Calu3 (cell line): ENCODE data around the gene NCKAP5L. TPM values are rescaled to one million over a fixed set of nuclear protein-coding genes. Genes with fewer than 3 reads are reported as not detected.
"Not testable (repeated sequence)": the region's sequence is repeated elsewhere in the genome, so short reads cannot be mapped to it uniquely, and the experiment has no call there.

ENCODE experiments used
- BruUV-seq: library from RNA; stranded (reverse); fragments of 400-500 nt; replicated peaks from 2 replicates; lab custom pipeline; 2021; lab: Mats Ljungman, UMichigan
- CTCF ChIA-PET: fragments of 300-600 bp; sonication (Branson Sonifier 250); formaldehyde crosslinking; loops from one replicate; lab custom pipeline; 2022; ENCODE audit warnings: antibody characterized with exemption; lab: Charles Lee
- DNase-seq: peaks from one replicate; pipeline ENCODE4 v3.0.0; 2022
- H3K27ac Mint-ChIP-seq: one replicate; pipeline ENCODE4 v1.8.0; 2022; ENCODE audit warnings: mixed read lengths; ENCODE audit not compliant: unreplicated experiment
- H3K27me3 Mint-ChIP-seq: one replicate; pipeline ENCODE4 v1.8.0; 2022; ENCODE audit warnings: mixed read lengths; ENCODE audit not compliant: unreplicated experiment
- H3K36me3 Mint-ChIP-seq: one replicate; pipeline ENCODE4 v1.8.0; 2022; ENCODE audit warnings: mild to moderate bottlenecking, moderate library complexity, mixed read lengths; ENCODE audit not compliant: insufficient read depth, unreplicated experiment
- H3K4me1 Mint-ChIP-seq: one replicate; pipeline ENCODE4 v1.8.0; 2022; ENCODE audit warnings: mild to moderate bottlenecking, low read depth, mixed read lengths; ENCODE audit not compliant: unreplicated experiment
- H3K4me3 Mint-ChIP-seq: one replicate; pipeline ENCODE4 v1.8.0; 2022; ENCODE audit warnings: mild to moderate bottlenecking, low read depth, moderate library complexity, mixed read lengths; ENCODE audit not compliant: unreplicated experiment
- H3K9me3 Mint-ChIP-seq: one replicate; pipeline ENCODE4 v1.8.0; 2022; ENCODE audit warnings: low read depth, mixed read lengths; ENCODE audit not compliant: unreplicated experiment
- intact Hi-C: fragments of 100-400 bp; cut with micrococcal nuclease; formaldehyde crosslinking; loops from one replicate; pipeline ENCODE4 v1.10.0; 2022; ENCODE audit not compliant: unreplicated experiment
- total RNA-seq: library from RNA; stranded (reverse); gene quantifications from 2 replicates; pipeline ENCODE4 v1.2.3, GENCODE V29; 2022
- TF ChIP-seq, protein P1 (sequence below): fragments of 200-600 bp; IDR thresholded peaks from one replicate; pipeline ENCODE4 v1.8.0; 2022; ENCODE audit warnings: antibody characterized with exemption; ENCODE audit not compliant: unreplicated experiment

NCKAP5L gene
- total RNA-seq, 1 experiment from 2014 or later = 10.0 TPM

DNA sequence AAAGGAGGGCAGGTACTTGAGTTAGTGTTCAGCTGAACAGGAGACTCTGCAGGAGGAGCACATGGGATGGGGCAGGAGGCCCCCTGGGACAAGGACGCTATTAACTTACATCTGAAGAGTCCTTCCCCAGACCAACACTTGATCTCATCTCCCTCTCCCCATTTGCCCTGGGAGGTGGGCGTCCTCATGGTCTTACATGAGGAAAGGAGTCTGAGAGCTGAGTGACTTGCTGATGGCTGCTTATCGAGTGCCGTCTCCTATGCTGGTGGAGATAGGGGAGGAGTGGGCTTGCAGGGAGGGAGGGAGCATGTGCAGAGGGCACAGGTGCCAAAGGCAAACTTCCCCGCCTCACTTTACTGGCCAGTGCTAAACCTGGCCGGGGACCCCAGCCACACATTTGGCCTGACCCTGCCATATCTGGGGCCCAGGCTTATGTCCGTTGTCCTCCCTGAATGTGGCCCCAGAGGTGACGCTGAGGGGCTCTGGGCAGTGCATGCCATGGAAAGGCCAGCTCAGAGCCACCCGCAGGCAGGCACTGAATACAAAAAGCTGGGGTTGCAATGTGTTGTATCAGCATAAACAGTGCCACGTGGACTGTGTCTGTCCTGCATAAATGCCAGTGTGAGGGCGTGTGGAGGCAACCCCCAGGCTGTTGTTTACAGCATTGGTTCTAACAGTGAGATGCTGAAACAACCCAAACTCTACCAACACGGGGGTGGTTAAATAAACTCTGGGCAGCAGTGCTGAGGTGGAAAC is 46.1 kb upstream of the NCKAP5L start:
- DNase-seq = no peak
- Mint-ChIP-seq H3K27ac (no peak overlapping the region), H3K9me3 (peaks cover 4% of the 10 kb centered on the region), H3K36me3 (no peaks in the 10 kb centered on the region), H3K27me3 (no peaks in the 10 kb centered on the region), H3K4me3 (no peak overlapping the region), H3K4me1 (no peaks in the 10 kb centered on the region)
- CTCF ChIA-PET = interaction anchor here (0.5 kb wide), 1 partner anchor 806 kb away, joined by 9 read pairs; no protein-coding TSS in a partner anchor
- TF ChIP-seq, protein P1, sequence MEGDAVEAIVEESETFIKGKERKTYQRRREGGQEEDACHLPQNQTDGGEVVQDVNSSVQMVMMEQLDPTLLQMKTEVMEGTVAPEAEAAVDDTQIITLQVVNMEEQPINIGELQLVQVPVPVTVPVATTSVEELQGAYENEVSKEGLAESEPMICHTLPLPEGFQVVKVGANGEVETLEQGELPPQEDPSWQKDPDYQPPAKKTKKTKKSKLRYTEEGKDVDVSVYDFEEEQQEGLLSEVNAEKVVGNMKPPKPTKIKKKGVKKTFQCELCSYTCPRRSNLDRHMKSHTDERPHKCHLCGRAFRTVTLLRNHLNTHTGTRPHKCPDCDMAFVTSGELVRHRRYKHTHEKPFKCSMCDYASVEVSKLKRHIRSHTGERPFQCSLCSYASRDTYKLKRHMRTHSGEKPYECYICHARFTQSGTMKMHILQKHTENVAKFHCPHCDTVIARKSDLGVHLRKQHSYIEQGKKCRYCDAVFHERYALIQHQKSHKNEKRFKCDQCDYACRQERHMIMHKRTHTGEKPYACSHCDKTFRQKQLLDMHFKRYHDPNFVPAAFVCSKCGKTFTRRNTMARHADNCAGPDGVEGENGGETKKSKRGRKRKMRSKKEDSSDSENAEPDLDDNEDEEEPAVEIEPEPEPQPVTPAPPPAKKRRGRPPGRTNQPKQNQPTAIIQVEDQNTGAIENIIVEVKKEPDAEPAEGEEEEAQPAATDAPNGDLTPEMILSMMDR = no peak
- intact Hi-C loops = no loop called here
- no TSS peak for BruUV-seq

DNA sequence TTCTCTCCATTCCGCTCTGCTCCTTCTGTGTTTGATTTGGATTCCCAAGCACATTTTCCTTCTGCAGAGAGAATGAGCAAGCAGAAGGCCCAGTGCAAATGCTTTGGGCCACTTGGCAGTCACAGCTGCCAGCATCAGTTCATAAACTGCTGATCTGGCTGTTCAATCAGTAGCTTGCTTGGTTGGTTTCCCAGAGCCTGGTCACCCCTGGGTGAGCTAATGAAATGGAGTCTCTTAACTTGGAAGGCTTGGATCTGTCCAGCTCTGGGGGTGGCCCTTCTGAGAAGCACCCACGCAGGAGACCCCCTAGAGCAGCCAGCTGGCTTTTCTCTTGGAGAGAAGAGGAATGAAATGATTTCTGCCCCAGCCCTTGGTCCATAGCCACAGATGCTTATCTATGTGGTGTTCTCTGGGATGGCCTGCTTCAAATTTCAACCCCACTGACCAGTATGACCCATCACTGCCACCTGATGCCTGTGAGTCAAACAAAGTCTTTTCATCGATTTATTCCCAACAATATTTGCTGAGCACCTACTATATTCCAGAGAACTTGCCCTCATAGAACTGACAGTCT is 45.2 kb upstream of the NCKAP5L start:
- CTCF ChIA-PET = interaction anchor here (0.6 kb wide), 1 partner anchor 1015 kb away, joined by 6 read pairs; no protein-coding TSS in a partner anchor

DNA sequence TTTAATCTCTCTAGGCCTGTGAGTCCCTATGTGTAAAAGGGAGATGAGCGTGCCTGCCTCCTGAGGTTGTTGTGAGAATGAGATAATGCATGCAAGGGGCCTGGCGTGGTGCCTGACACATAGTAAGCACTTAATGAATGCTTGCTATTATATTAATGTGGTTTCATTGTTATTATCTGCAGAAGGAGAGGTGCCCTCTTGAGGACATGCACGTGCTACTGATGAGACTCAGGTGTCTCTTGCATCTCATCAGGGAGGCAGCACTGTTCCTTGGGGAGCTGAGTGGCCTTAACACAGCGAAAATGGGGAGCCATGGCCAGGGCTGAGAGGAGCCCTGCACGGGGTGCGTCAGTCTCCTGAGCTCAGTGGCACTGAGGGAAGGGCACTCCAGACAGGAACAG is 44.6 kb upstream of the NCKAP5L start:
- no peaks in the 10 kb centered on the region for H3K27me3 Mint-ChIP-seq
- CTCF ChIA-PET = no interaction called here
- intact Hi-C loops = no loop called here
- H3K9me3 Mint-ChIP-seq = peaks cover under 1% of the 10 kb centered on the region
- H3K4me1 Mint-ChIP-seq = peaks cover 4% of the 10 kb centered on the region
- H3K27ac Mint-ChIP-seq = no peak overlapping the region
- DNase-seq = no peak
- no peak overlapping the region for H3K4me3 Mint-ChIP-seq
- BruUV-seq = no TSS peak
- TF ChIP-seq, protein P1 = no peak
- no peaks in the 10 kb centered on the region for H3K36me3 Mint-ChIP-seq

More for the DNA sequence above, 45.2 kb upstream of the NCKAP5L start:
- DNase-seq = no peak
- H3K36me3 Mint-ChIP-seq = no peaks in the 10 kb centered on the region
- H3K9me3 Mint-ChIP-seq = peaks cover 4% of the 10 kb centered on the region
- TF ChIP-seq, protein P1 = no peak
- intact Hi-C loops = no loop called here
- no peaks in the 10 kb centered on the region for H3K4me1 Mint-ChIP-seq
- H3K27me3 Mint-ChIP-seq = no peaks in the 10 kb centered on the region
- BruUV-seq = no TSS peak
- no peak overlapping the region for H3K27ac Mint-ChIP-seq
- no peak overlapping the region for H3K4me3 Mint-ChIP-seq

DNA sequence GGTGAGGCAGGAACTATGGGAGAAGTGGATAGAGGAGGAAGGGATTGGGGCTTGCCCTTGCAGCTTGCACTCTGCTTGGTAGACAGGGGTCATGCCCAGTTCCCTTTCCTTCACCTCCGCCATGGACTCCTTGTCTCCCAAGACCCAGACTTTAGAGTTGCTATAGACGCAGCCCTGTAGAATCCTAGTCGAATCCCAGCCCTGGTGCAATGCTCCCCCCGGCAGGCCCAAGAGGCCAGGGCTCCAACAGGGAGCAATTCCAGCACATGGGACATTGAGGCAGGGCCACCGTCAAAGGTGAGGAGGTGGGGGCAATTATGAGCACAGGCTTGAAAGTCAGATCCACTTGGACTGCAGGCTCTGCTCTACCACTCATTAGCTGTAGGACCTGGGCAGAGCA is 44.2 kb upstream of the NCKAP5L start:
- no TSS peak for BruUV-seq
- intact Hi-C loops = no loop called here
- Mint-ChIP-seq H3K27me3 (no peaks in the 10 kb centered on the region), H3K9me3 (no peaks in the 10 kb centered on the region), H3K4me3 (no peak overlapping the region), H3K27ac (no peak overlapping the region), H3K4me1 (peaks cover 8% of the 10 kb centered on the region), H3K36me3 (no peaks in the 10 kb centered on the region)
- DNase-seq = no peak
- CTCF ChIA-PET = interaction anchor here (0.6 kb wide), 1 partner anchor 100 kb away, joined by 3 read pairs; no protein-coding TSS in a partner anchor
- TF ChIP-seq, protein P1 = no peak

GRCh38 chr12:49871811-49872251 is 43.6 kb upstream of the NCKAP5L start:
- H3K36me3 Mint-ChIP-seq, DNase-seq, H3K9me3 Mint-ChIP-seq, H3K27ac Mint-ChIP-seq, H3K4me3 Mint-ChIP-seq, intact Hi-C loops, BruUV-seq, H3K27me3 Mint-ChIP-seq: not testable (repeated sequence)
- CTCF ChIA-PET = interaction anchor here (0.6 to 0.8 kb wide), 2 partner anchors 35 to 99 kb away, joined by 3 read pairs; no protein-coding TSS in a partner anchor
- H3K4me1 Mint-ChIP-seq = peaks cover 10% of the 10 kb centered on the region
